ENCODE measurements around the gene DYDC2. TPM values are rescaled to one million over a fixed set of nuclear protein-coding genes. Genes with fewer than 3 reads are reported as not detected.

The DYDC2 gene
- total RNA-seq, 2 experiments from 2014 or later = not detected

DNA sequence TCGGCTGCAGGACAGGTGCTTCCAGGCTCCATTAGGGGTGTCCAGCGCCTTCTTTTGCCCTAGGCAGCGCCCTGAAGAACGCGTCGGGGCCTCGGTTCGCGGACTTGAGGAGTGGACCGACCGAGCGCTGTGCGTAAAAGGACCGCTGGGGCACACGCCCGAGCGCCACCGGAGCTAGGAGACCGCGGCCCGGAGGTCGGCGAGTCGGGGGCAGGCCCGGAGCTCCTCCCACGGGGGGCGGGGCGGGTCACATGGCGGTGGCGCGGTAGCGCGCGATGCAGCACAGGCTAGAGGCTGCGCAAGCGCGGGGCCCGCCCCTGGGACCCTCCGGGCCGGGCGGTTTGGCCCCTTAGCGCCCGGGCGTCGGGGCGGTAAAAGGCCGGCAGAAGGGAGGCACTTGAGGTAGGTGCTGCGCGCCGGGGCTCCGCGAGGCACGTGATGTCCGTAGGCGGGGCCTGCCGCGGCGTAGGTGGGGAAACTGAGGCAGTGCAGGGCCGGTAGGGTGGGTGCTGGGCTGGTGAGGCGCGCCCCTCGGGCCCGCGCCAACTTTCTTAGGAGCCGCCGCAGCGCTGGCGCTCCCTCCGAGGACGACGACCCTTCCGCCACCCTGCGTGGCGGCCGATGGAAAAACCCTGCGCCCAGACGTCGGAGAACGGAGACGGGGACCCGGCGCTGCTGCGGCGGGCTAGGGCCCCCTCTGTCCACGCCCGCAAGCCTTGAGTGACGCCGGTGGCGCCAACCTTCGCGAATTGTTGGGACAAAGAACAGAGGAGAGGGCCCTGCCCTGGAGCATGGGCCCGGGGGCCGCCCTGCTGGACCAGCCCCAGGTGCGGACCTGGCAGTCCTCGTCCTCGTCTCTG lies 51.9 kb downstream of the DYDC2 start, which contains the start of gene PRXL2A:
Gene PRXL2A (plus strand): TSS at position 310 of the 860 bp plus-strand sequence. CDS start 11,917 bp downstream, outside the sequence.
- Mint-ChIP-seq H3K36me3 (no peaks in the 10 kb centered on the region), H3K4me1 (ENCODE audit: low read depth) (peaks cover 16% of the 10 kb centered on the region), H3K27ac (peak within 1 kb of the TSS; percentile 57), H3K27me3 (peaks cover 5% of the 10 kb centered on the region), H3K4me3 (peak within 1 kb of the TSS; percentile 80), H3K9me3 (no peaks in the 10 kb centered on the region)
- CTCF ChIA-PET = interaction anchor here (0.6 to 2.4 kb wide), 4 partner anchors 31 to 147 kb away, joined by 3 to 14 read pairs (median 8); no protein-coding TSS in a partner anchor
- peak; percentile 86 for DNase-seq
- intact Hi-C loops (cut with micrococcal nuclease) = loop anchor here (1.0 to 2.0 kb wide), 2 partner anchors 30 to 34 kb away; no protein-coding TSS in a partner anchor
- POLR2A ChIA-PET = interaction anchor here (0.7 to 1.0 kb wide), 3 partner anchors 11 to 40 kb away, joined by 3 to 4 read pairs (median 3); no protein-coding TSS in a partner anchor

DNA sequence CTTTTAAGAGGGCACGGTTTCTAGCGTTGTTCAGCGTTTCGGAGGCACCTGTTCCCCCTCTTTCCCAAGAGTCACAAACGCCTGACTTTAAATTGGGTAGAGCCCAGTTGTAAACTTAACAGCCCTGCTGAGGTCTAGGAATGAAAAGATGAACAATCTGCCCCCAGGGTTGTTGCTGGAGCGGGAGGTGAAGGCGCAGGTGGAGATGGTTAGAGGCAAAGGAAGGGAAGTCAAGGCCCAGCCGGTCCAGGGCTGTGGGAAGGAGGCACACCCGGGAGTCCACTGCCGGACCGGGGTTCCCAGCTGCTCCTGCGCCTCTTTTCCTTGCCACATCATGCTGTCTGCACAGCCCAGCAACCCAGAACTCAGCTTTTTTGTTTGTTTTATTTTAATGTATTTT lies 52.5 kb downstream of the DYDC2 start:
- Mint-ChIP-seq H3K4me3 (peak overlapping the region; percentile 80), H3K36me3 (no peaks in the 10 kb centered on the region), H3K9me3 (no peaks in the 10 kb centered on the region), H3K27ac (no peak overlapping the region), H3K4me1 (ENCODE audit: low read depth) (peaks cover 16% of the 10 kb centered on the region), H3K27me3 (peaks cover 5% of the 10 kb centered on the region)
- ChIA-PET POLR2A (no interaction called here), CTCF (interaction anchor here (1.4 kb wide), 1 partner anchor 31 kb away, joined by 3 read pairs; no protein-coding TSS in a partner anchor)
- no peak for DNase-seq
- intact Hi-C loops (cut with micrococcal nuclease) = loop anchor here (2.0 kb wide), 1 partner anchor 34 kb away; no protein-coding TSS in a partner anchor

DNA sequence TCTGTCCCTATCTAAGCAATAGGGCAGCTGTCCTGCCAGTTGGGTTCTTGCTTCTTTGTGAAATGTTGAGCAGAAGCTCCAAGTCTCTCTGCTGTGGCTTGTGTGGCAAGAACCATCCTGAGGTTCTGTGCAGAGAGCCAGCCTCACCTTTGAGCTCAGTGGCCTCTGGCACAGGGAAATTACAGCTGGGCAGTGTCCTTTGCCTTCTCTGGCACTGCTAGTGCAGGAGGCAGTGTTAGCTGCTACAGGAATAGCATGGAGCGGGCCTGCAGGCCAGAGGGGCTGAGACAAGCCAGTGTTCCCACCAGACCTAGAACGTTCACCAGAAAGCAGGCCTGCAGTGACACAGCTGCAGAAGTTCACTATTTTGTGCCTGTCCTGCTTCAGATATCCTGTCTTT lies 53.5 kb downstream of the DYDC2 start:
- Mint-ChIP-seq H3K4me1 (ENCODE audit: low read depth) (peaks cover 16% of the 10 kb centered on the region), H3K9me3 (no peaks in the 10 kb centered on the region), H3K36me3 (no peaks in the 10 kb centered on the region), H3K27ac (no peak overlapping the region), H3K27me3 (peaks cover 5% of the 10 kb centered on the region), H3K4me3 (no peak overlapping the region)
- ChIA-PET POLR2A (no interaction called here), CTCF (interaction anchor here (0.8 to 1.9 kb wide), 3 partner anchors 32 to 95 kb away, joined by 3 to 7 read pairs (median 3); no protein-coding TSS in a partner anchor)
- intact Hi-C loops (cut with micrococcal nuclease) = no loop called here
- DNase-seq = no peak

DNA sequence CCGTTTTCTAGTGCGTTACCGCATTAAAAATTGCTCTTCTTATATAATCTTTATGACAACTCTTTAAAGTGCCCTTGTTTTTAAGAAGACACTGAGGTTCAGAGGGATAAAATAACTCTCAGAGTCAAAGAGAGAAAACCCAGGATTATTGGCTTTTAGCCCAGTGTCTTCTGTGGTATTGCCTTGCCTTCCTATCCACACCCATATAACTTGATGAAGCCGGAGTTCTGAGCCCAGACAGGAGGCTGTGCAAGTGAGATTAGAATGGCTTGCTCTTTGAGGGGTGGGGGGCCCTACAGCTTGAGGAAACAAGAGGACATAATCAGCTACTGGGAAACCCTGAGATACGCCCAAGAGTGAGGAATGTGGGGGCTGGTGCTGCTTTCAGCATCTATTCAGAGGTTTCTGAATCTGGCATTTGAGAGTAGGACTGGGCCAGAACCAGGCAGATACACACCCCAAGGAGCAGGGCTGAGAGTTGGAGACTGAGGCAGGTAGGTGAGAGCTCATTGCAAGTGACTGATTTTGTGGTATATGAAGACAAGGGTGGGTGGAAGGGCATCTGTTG lies 54.1 kb downstream of the DYDC2 start:
- peaks cover 16% of the 10 kb centered on the region for H3K4me1 Mint-ChIP-seq (ENCODE audit: low read depth)
- no peaks in the 10 kb centered on the region for H3K9me3 Mint-ChIP-seq
- ChIA-PET POLR2A (no interaction called here), CTCF (interaction anchor here (0.8 to 1.9 kb wide), 4 partner anchors 33 to 95 kb away, joined by 3 to 7 read pairs (median 4); no protein-coding TSS in a partner anchor)
- DNase-seq = no peak
- H3K4me3 Mint-ChIP-seq = no peak overlapping the region
- H3K27me3 Mint-ChIP-seq = peaks cover 5% of the 10 kb centered on the region
- intact Hi-C loops (cut with micrococcal nuclease) = no loop called here
- no peak overlapping the region for H3K27ac Mint-ChIP-seq
- no peaks in the 10 kb centered on the region for H3K36me3 Mint-ChIP-seq

DNA sequence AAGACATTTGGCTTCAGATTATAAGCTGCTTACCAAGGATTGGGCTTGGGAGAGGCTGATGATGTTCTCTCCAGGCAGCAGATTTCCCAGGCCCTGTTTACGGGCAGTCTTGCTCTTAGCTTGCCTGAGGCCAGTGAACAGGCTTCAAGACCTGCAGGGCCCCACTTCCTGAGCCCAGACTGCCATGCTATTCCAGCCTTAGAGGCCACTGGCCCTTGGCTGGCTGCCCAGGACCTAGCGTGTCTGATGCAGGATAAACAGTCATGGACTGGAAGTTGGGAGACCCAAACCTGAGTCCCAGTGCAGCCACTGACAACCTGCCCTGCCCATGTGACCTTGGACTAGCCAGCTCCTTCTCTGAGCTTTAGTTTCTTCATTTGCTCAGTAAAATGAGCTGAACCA lies 54.7 kb downstream of the DYDC2 start:
- Mint-ChIP-seq H3K27ac (no peak overlapping the region), H3K27me3 (peaks cover 5% of the 10 kb centered on the region), H3K4me3 (no peak overlapping the region), H3K4me1 (ENCODE audit: low read depth) (peaks cover 16% of the 10 kb centered on the region), H3K36me3 (no peaks in the 10 kb centered on the region), H3K9me3 (no peaks in the 10 kb centered on the region)
- DNase-seq = no peak
- ChIA-PET CTCF (interaction anchor here (0.8 to 1.9 kb wide), 2 partner anchors 33 to 94 kb away, joined by 5 to 7 read pairs; no protein-coding TSS in a partner anchor), POLR2A (no interaction called here)
- intact Hi-C loops (cut with micrococcal nuclease) = no loop called here

DNA sequence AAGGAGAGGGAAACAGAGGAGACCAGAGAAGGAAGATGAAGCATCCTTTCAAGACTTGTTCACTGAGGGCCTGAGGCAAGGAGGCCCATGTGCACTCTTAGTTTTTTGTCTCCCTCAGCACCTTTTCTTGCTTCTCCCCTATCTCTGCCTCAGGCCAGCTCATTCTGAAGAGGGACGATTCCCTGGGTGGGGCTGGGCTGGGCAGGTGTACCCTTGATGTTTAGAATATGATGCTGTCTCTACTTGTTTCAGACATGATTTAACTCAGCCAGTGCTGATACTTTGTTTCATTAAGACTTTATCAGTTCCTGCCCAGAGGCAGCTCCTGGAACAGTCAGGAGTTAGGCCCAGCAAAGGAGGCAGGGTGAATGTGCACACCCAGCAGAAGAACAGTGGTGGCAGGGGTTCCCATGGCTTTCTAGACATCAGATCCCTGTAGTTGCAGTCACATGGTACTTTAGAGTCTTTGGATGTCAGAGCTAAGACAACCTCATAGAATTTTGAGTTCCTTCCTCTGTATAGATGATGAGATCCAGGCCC lies 55.2 kb downstream of the DYDC2 start:
- POLR2A ChIA-PET = no interaction called here
- DNase-seq = no peak
- intact Hi-C loops (cut with micrococcal nuclease) = no loop called here

DNA sequence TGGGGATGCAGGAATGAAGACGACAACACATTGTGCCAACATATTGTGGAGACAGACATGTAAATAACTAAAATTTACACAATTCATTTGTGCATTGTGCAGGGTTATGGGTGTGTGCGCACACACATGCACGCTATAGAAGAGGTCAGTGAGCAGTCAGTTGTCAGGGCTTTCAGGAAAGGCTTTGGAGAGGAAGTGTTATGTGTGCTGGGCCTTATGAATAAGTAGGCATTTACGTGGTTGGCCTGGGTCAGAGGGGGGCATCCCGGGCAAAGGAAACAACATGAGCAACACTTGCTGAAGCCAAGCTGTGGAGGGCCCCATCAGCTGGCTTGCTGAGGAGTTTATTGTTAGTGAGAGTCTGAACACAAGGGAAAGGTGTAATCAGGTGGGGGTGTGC lies 55.9 kb downstream of the DYDC2 start:
- H3K27ac Mint-ChIP-seq = no peak overlapping the region
- no peaks in the 10 kb centered on the region for H3K36me3 Mint-ChIP-seq
- peaks cover 5% of the 10 kb centered on the region for H3K27me3 Mint-ChIP-seq
- CTCF ChIA-PET = interaction anchor here (0.5 to 1.5 kb wide), 2 partner anchors 93 to 906 kb away, joined by 3 to 4 read pairs; no protein-coding TSS in a partner anchor
- DNase-seq = no peak
- no peaks in the 10 kb centered on the region for H3K9me3 Mint-ChIP-seq
- intact Hi-C loops (cut with micrococcal nuclease) = no loop called here
- peaks cover 14% of the 10 kb centered on the region for H3K4me1 Mint-ChIP-seq (ENCODE audit: low read depth)
- H3K4me3 Mint-ChIP-seq = no peak overlapping the region
- POLR2A ChIA-PET = no interaction called here

More for the DNA sequence above, 55.2 kb downstream of the DYDC2 start:
- CTCF ChIA-PET = interaction anchor here (0.5 to 1.9 kb wide), 3 partner anchors 34 to 905 kb away, joined by 3 to 7 read pairs (median 5); no protein-coding TSS in a partner anchor
- H3K4me1 Mint-ChIP-seq (ENCODE audit: low read depth) = peaks cover 16% of the 10 kb centered on the region
- H3K9me3 Mint-ChIP-seq = no peaks in the 10 kb centered on the region
- H3K27me3 Mint-ChIP-seq = peaks cover 5% of the 10 kb centered on the region
- H3K4me3 Mint-ChIP-seq = no peak overlapping the region
- H3K36me3 Mint-ChIP-seq = no peaks in the 10 kb centered on the region
- no peak overlapping the region for H3K27ac Mint-ChIP-seq

DNA sequence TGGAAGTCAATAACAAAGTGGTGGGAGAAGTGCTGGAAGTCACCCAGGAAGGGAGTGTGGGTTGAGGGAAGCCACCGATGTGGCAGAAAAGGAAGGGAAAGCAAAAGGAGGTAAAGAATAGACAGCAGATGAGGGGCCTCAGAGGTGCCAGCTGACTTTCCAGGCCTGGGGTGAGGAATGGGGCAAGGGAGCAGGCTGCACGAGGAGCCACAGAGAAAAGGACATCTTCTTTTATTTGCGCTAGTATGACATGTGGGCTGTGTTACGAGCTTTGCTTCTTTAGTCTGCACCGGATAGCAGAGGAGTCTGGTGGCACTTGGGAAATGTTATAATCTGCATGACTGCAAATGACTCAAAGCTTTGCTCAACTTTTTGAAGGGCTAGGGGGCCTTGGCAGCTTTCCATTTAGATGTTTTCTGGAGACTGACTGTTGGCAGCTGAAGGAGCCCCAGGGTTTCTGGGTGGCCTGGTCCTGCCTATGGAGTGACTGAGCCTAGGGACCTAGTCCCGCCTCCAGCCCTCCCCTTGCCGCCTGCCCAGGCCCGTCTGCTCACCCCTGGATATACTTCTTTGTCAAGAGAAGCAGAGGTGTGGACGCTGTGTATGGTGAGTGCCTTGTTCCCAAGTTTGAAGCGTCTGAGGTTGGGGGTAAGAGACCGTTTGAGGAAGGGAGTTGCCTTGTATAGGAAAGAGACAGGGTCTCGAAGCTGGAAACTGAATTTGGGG lies 56.9 kb downstream of the DYDC2 start:
- Mint-ChIP-seq H3K27ac (no peak overlapping the region), H3K4me3 (no peak overlapping the region), H3K9me3 (no peaks in the 10 kb centered on the region), H3K36me3 (no peaks in the 10 kb centered on the region), H3K27me3 (peaks cover 1% of the 10 kb centered on the region), H3K4me1 (ENCODE audit: low read depth) (peaks cover 8% of the 10 kb centered on the region)
- CTCF ChIA-PET = interaction anchor here (1.2 to 1.5 kb wide), 2 partner anchors 32 to 92 kb away, joined by 3 to 4 read pairs; no protein-coding TSS in a partner anchor
- DNase-seq = no peak
- intact Hi-C loops (cut with micrococcal nuclease) = no loop called here
- POLR2A ChIA-PET = no interaction called here

DNA sequence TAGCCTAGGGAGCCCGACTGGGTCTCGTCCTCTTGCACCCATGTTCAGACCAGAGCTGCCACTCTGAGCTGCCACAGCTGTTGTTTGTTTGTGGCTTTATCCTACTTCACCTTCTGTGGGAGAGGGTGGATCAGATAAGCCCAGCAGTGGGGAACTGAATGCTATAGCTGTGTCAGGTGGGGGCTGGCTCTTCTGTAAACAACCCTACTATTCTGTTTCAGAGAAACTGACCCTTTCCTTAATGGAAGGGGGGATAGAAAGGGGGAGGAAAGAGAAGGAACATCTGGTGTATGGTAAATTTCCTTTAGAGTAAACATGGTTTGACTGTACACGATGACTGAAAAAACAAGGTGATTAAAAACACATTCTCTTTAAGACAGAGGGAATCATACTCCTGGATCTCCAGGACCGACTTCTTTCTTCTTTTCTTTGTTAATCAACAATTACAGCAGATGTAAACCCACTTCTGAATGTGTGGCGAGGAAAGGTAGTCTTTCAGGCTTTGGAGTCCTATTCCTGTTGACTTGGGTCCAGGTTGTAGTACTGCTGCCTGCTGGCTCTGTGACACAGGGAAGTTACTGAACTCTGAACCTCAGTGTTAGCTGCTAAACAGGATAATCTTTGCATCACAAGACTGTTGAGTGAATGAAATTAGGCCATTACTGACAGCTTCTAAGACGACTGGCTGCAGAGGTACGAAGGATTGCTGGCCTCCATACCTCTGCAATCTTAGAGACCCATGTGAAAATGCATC lies 57.7 kb downstream of the DYDC2 start:
- no peaks in the 10 kb centered on the region for H3K9me3 Mint-ChIP-seq
- POLR2A ChIA-PET = no interaction called here
- no peak overlapping the region for H3K27ac Mint-ChIP-seq
- intact Hi-C loops (cut with micrococcal nuclease) = no loop called here
- no peaks in the 10 kb centered on the region for H3K36me3 Mint-ChIP-seq
- H3K27me3 Mint-ChIP-seq = no peaks in the 10 kb centered on the region
- no peak overlapping the region for H3K4me3 Mint-ChIP-seq
- H3K4me1 Mint-ChIP-seq (ENCODE audit: low read depth) = peaks cover 5% of the 10 kb centered on the region
- CTCF ChIA-PET = interaction anchor here (0.6 to 1.2 kb wide), 2 partner anchors 31 to 86 kb away, joined by 3 read pairs; no protein-coding TSS in a partner anchor
- DNase-seq = no peak

DNA sequence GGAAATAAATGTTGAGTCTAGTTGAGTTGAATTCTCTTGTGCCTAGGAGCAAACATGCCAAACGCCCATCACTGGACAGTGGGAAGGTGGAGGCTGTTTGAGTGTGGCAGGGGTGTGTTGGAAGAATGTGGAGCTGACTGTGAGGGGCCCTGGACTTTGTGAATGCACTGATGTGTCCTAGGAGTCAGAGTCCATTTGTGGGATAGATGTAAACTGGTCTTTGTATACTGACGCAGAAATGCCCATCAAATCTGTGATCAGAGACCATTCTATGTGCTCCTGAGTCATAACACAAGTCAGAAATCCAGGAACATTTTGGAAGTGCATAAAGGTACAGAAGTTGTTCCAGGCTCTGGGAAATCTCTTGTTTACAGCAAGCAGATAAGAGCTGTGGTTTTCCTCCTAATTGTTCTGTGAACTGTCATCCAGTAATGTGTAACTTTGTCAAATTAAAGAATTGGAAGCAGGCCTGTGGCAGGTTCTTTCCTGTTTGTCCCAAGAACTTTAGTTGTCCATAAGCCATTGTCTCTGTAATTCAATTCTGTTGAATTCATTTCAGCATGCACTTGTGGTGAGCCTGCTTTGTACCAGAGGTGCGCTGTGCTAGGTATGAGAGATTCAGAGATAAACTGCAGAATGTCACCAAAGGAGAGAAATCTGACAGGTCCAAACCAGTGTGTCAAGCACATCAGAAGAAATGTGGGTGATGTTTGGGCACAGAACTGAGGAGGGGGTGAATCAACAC lies 59.3 kb downstream of the DYDC2 start:
- H3K4me3 Mint-ChIP-seq = no peak overlapping the region
- H3K27ac Mint-ChIP-seq = no peak overlapping the region
- peaks cover 5% of the 10 kb centered on the region for H3K4me1 Mint-ChIP-seq (ENCODE audit: low read depth)
- intact Hi-C loops (cut with micrococcal nuclease) = no loop called here
- no peak for DNase-seq
- no peaks in the 10 kb centered on the region for H3K9me3 Mint-ChIP-seq
- H3K36me3 Mint-ChIP-seq = no peaks in the 10 kb centered on the region
- POLR2A ChIA-PET = no interaction called here
- no peaks in the 10 kb centered on the region for H3K27me3 Mint-ChIP-seq
- CTCF ChIA-PET = no interaction called here
